ENCODE data around the gene KIAA1671. TPM values are rescaled to one million over a fixed set of nuclear protein-coding genes. Genes with fewer than 3 reads are reported as not detected.

KIAA1671 gene
- total and polyA plus RNA-seq, 2 of the 4 experiments (the other 2 are of a cell fraction), result 0.02 TPM; not detected in 1

DNA sequence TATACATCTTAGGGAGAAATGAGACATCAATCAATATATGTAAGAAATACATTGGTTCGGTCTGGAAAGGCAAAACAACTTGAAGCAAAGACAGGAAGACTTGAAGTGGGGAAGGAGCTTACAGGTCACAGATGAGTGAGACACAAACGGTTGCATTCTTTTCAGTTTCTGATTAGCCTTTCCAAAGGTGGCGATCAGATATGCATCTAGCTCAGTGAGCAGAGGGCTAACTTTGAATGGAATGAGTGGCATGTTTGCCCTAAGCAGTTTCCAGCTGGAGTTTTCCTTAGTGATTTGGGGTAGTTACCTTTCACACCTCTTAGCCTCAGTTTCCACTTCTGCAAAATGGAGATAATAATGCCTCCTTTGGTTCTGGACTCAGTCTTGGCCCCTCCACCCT, 21.8 kb upstream of the KIAA1671 start:
- Histone ChIP-seq H4K91ac (ENCODE audit: insufficient read depth, low read depth, low read length) (no peak overlapping the region), H3K4ac (ENCODE audit: low read depth, low read length) (no peak overlapping the region), H2AK9ac (replicated peaks; ENCODE audit: low read depth, low read length, poor library complexity) (no peak overlapping the region), H3K27me3 (ENCODE audit: control insufficient read depth, insufficient read depth, low read length) (no peaks in the 10 kb centered on the region), H2BK15ac (ENCODE audit: low read depth, low read length) (no peak overlapping the region), H3K4me2 (ENCODE audit: low read depth, low read length) (no peak overlapping the region), H4K8ac (ENCODE audit: low read depth in 2 of 2, low read length in 2 of 2) (no peak overlapping the region), H4K5ac (ENCODE audit: low read depth, low read length) (no peak overlapping the region), H3K56ac (ENCODE audit: extremely low read depth, insufficient read depth, low read length) (no peak overlapping the region), H3K36me3 (ENCODE audit: control insufficient read depth, insufficient read depth, low read length) (no peaks in the 10 kb centered on the region), H2BK120ac (ENCODE audit: low read depth, low read length) (no peak overlapping the region), H3K18ac (ENCODE audit: low read depth, low read length) (no peak overlapping the region), H3K9me3 (ENCODE audit: control insufficient read depth, insufficient read depth, low read length) (no peaks in the 10 kb centered on the region), H3K9me1 (ENCODE audit: insufficient read depth, low read length) (no peaks in the 10 kb centered on the region), H3K23ac (ENCODE audit: low read depth, low read length) (no peak overlapping the region), H3K27ac (ENCODE audit: insufficient read depth, low read length) (no peak overlapping the region), H3K14ac (replicated peaks; ENCODE audit: low read depth, low read length) (no peak overlapping the region), H2AK5ac (ENCODE audit: low read depth, low read length) (no peak overlapping the region), H2BK20ac (ENCODE audit: low read depth, low read length) (no peak overlapping the region), H3K4me1 (ENCODE audit: control insufficient read depth, insufficient read depth, low read length) (no peaks in the 10 kb centered on the region), H3K9ac (ENCODE audit: low read depth, low read length) (no peak overlapping the region), H3K79me1 (ENCODE audit: low read depth in 1 of 2, low read length in 2 of 2) (no peaks in the 10 kb centered on the region), H2AFZ (replicated peaks; ENCODE audit: low read length, poor library complexity) (no peak overlapping the region), H2BK5ac (ENCODE audit: low read depth, low read length, poor library complexity, severe bottlenecking) (no peak overlapping the region), H3K4me3 (ENCODE audit: insufficient read depth, low read depth, low read length) (no peak overlapping the region), H4K20me1 (ENCODE audit: insufficient read depth, low read length) (no peaks in the 10 kb centered on the region)
- dilution Hi-C loops (cut with HindIII; ENCODE audit: low sequenced_read_pairs, unreplicated experiment) (no loop called here), in situ Hi-C loops (cut with MboI; ENCODE audit: low sequenced_read_pairs) (no loop called here), intact Hi-C loops (cut with micrococcal nuclease) (no loop called here)
- no peak for TF ChIP-seq CHD1 (IDR thresholded peaks at IDR 0.05; ENCODE audit: low read depth, low read length)
- TF ChIP-seq RAD21 (IDR thresholded peaks at IDR 0.05; ENCODE audit: low read length), result no peak
- no peak for TF ChIP-seq RFX5 (IDR thresholded peaks at IDR 0.05; ENCODE audit: low read depth, low read length)
- no peak for TF ChIP-seq USF2 (IDR thresholded peaks at IDR 0.05; ENCODE audit: low read depth, low read length)
- TF ChIP-seq MAFK (IDR thresholded peaks at IDR 0.05; ENCODE audit: low read depth, low read length), result no peak
- no peak for TF ChIP-seq FOS (IDR thresholded peaks at IDR 0.05; ENCODE audit: low read depth, low read length)
- no peak for TF ChIP-seq MAZ (IDR thresholded peaks at IDR 0.05; ENCODE audit: borderline replicate concordance, low read depth, low read length)
- TF ChIP-seq CEBPB (IDR thresholded peaks at IDR 0.05; ENCODE audit: low read depth, low read length), result no peak
- TF ChIP-seq MXI1 (IDR thresholded peaks at IDR 0.05; ENCODE audit: borderline replicate concordance, low read depth, low read length), result no peak
- no peak for TF ChIP-seq POLR2A (IDR thresholded peaks at IDR 0.05; ENCODE audit: low read depth, low read length)
- TF ChIP-seq SMC3 (IDR thresholded peaks at IDR 0.05; ENCODE audit: low read depth, low read length), result no peak
- TF ChIP-seq, protein P1, sequence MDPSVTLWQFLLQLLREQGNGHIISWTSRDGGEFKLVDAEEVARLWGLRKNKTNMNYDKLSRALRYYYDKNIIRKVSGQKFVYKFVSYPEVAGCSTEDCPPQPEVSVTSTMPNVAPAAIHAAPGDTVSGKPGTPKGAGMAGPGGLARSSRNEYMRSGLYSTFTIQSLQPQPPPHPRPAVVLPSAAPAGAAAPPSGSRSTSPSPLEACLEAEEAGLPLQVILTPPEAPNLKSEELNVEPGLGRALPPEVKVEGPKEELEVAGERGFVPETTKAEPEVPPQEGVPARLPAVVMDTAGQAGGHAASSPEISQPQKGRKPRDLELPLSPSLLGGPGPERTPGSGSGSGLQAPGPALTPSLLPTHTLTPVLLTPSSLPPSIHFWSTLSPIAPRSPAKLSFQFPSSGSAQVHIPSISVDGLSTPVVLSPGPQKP (IDR thresholded peaks at IDR 0.05; ENCODE audit: borderline replicate concordance, low read depth, low read length), result no peak
- no peak for TF ChIP-seq CTCF (conservative IDR thresholded peaks at IDR 0.05; ENCODE audit: low read depth, low read length)
- TF ChIP-seq RCOR1 (IDR thresholded peaks at IDR 0.05; ENCODE audit: insufficient replicate concordance, low read length), result no peak
- no peak for TF ChIP-seq NFE2L2 (IDR thresholded peaks at IDR 0.05; ENCODE audit: low read depth, low read length)
- no peak for TF ChIP-seq BHLHE40 (IDR thresholded peaks at IDR 0.05; ENCODE audit: low read depth, low read length)
- ChIA-PET POLR2A (ENCODE audit: unreplicated experiment) (no interaction called here), CTCF (interaction anchor here (0.6 kb wide), 1 partner anchor 12 kb away, joined by 4 read pairs; no protein-coding TSS in a partner anchor)
- ATAC-seq (ENCODE audit: low read depth) (no peak), DNase-seq (no peak)
- no TSS peak for BruUV-seq (replicated peaks)
- 40% methylated on average over 1 of the region's 3 CpGs; no CpG with 5 or more reads in 1 of the 2 experiments for WGBS, 2 experiments (ENCODE audit: extremely low coverage in 2 of 2, insufficient read length in 1 of 2)
